ENCODE results near the gene C1QA. TPM values are rescaled to one million over a fixed set of nuclear protein-coding genes. Genes with fewer than 3 reads are reported as not detected.

The C1QA gene
- total RNA-seq, 1 donor from 2014 or later: not detected

GRCh38 chr1:22606161-22606560 is 30.3 kb upstream of the C1QA start:
- peaks cover 77% of the 10 kb centered on the region for H3K27me3 Mint-ChIP-seq (ENCODE audit: low read depth)
- H3K27ac Mint-ChIP-seq (ENCODE audit: unreplicated experiment): no peak overlapping the region
- H3K4me1 Mint-ChIP-seq (ENCODE audit: low read depth): no peaks in the 10 kb centered on the region
- no peaks in the 10 kb centered on the region for H3K9me3 Mint-ChIP-seq (ENCODE audit: low read depth)
- TF ChIP-seq CTCF (IDR thresholded peaks at IDR 0.05): no peak
- H3K4me3 Mint-ChIP-seq (ENCODE audit: unreplicated experiment): no peak overlapping the region
- no peak for DNase-seq (ENCODE audit: low spot score)
- H3K36me3 Mint-ChIP-seq (ENCODE audit: low read depth): no peaks in the 10 kb centered on the region

GRCh38 chr1:22607154-22607553 is 29.3 kb upstream of the C1QA start:
- Mint-ChIP-seq H3K27ac (ENCODE audit: unreplicated experiment) (no peak overlapping the region), H3K9me3 (ENCODE audit: low read depth) (no peaks in the 10 kb centered on the region), H3K36me3 (ENCODE audit: low read depth) (no peaks in the 10 kb centered on the region), H3K4me1 (ENCODE audit: low read depth) (no peaks in the 10 kb centered on the region), H3K4me3 (ENCODE audit: unreplicated experiment) (no peak overlapping the region), H3K27me3 (ENCODE audit: low read depth) (peaks cover 80% of the 10 kb centered on the region)
- DNase-seq (ENCODE audit: low spot score): no peak
- no peak for TF ChIP-seq CTCF (IDR thresholded peaks at IDR 0.05)

GRCh38 chr1:22608361-22608760 is 28.1 kb upstream of the C1QA start:
- no peak overlapping the region for H3K27ac Mint-ChIP-seq (ENCODE audit: unreplicated experiment)
- TF ChIP-seq CTCF (IDR thresholded peaks at IDR 0.05): no peak
- peaks cover 79% of the 10 kb centered on the region for H3K27me3 Mint-ChIP-seq (ENCODE audit: low read depth)
- H3K4me1 Mint-ChIP-seq (ENCODE audit: low read depth): no peaks in the 10 kb centered on the region
- H3K9me3 Mint-ChIP-seq (ENCODE audit: low read depth): no peaks in the 10 kb centered on the region
- DNase-seq (ENCODE audit: low spot score): no peak
- H3K36me3 Mint-ChIP-seq (ENCODE audit: low read depth): no peaks in the 10 kb centered on the region
- H3K4me3 Mint-ChIP-seq (ENCODE audit: unreplicated experiment): no peak overlapping the region

- Mint-ChIP-seq H3K4me1 (ENCODE audit: low read depth) (no peaks in the 10 kb centered on the region), H3K36me3 (ENCODE audit: low read depth) (no peaks in the 10 kb centered on the region), H3K27ac (ENCODE audit: unreplicated experiment) (no peak overlapping the region), H3K9me3 (ENCODE audit: low read depth) (no peaks in the 10 kb centered on the region), H3K27me3 (ENCODE audit: low read depth) (peaks cover 75% of the 10 kb centered on the region), H3K4me3 (ENCODE audit: unreplicated experiment) (no peak overlapping the region)
- DNase-seq (ENCODE audit: low spot score): no peak
- no peak for TF ChIP-seq CTCF (IDR thresholded peaks at IDR 0.05)
Measured at GRCh38 chr1:22609291-22609690, 27.1 kb upstream of the C1QA start.

DNA sequence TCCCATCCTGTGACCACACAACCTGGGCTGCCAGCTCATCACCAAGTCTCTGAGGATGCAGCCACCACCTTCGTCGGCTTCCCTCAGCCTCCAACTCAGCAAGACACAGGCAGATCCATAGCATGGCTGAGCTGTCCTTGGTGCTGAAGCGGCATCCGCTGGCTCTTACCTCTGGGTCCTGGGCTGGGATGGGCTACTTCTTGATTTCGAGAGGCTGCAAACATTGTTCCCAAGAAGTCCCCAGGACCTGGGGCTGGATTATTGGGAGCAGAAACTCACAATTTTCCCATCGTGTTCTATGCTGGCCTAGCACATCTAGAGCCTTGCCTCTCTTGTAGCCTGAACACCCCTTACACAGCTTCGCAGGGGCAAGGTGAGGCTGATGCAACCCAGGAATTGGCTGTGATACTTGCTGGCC is 24.9 kb upstream of the C1QA start:
- no peak for TF ChIP-seq CTCF (IDR thresholded peaks at IDR 0.05)
- H3K36me3 Mint-ChIP-seq (ENCODE audit: low read depth): no peaks in the 10 kb centered on the region
- H3K4me1 Mint-ChIP-seq (ENCODE audit: low read depth): no peaks in the 10 kb centered on the region
- H3K27me3 Mint-ChIP-seq (ENCODE audit: low read depth): peaks cover 74% of the 10 kb centered on the region
- H3K9me3 Mint-ChIP-seq (ENCODE audit: low read depth): no peaks in the 10 kb centered on the region
- H3K4me3 Mint-ChIP-seq (ENCODE audit: unreplicated experiment): no peak overlapping the region
- no peak overlapping the region for H3K27ac Mint-ChIP-seq (ENCODE audit: unreplicated experiment)
- DNase-seq (ENCODE audit: low spot score): no peak
